ENCODE data around the gene HEATR3.

DNA sequence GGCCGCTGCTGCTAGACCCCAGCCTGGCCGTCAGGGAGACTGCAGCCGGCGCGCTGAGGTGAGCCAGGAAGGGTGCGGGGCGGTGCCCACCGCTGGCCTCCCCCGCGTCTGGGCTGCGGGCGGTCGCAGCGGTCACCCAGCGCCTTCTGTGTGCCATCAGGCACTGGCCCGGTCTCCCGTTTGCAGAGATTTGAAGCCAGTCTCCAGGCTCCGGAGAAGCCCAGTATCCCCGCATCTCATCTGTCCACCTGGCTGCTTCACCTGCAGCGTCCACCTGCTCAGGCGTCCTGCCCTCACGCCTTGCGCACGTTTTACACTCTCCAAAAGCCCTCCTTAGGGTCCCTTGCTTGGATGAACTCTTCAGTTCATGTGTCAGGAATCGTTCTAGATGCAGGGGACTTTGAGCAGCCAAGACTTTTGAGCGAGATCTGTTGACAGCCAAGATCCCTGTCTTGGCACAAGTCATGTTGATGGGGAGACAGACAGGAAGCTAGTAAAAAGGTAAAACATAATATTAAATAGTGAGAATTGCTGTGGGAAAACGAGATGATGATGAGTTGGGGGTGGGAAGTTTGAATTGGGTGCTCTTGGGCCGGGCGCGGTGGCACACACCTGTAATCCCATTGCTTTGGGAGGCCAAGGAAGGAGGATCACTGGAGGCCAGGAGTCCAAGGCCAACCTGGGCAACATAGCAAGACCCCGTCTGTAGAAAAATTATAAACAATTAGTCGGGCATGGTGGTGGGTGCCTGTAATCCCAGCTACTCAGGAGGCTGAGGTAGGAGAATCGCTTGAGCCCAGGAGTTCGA, 916 bp downstream of the HEATR3 start:
- no peak for TF ChIP-seq EZH2 (IDR thresholded peaks at IDR 0.05; ENCODE audit: borderline replicate concordance, low read length)
- TF ChIP-seq, protein P1, sequence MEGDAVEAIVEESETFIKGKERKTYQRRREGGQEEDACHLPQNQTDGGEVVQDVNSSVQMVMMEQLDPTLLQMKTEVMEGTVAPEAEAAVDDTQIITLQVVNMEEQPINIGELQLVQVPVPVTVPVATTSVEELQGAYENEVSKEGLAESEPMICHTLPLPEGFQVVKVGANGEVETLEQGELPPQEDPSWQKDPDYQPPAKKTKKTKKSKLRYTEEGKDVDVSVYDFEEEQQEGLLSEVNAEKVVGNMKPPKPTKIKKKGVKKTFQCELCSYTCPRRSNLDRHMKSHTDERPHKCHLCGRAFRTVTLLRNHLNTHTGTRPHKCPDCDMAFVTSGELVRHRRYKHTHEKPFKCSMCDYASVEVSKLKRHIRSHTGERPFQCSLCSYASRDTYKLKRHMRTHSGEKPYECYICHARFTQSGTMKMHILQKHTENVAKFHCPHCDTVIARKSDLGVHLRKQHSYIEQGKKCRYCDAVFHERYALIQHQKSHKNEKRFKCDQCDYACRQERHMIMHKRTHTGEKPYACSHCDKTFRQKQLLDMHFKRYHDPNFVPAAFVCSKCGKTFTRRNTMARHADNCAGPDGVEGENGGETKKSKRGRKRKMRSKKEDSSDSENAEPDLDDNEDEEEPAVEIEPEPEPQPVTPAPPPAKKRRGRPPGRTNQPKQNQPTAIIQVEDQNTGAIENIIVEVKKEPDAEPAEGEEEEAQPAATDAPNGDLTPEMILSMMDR (IDR thresholded peaks at IDR 0.05; ENCODE audit: low read length) = no peak
